GM11168 (cell line): ENCODE data around the gene NCKAP5.

Experiments used
- in situ Hi-C: fragments of 300-500 bp; cut with MboI; formaldehyde crosslinking; loops from one replicate; pipeline ENCODE4 v1.12.0; 2022; ENCODE audit warnings: low sequenced_read_pairs; ENCODE audit not compliant: unreplicated experiment

Gene NCKAP5

GRCh38 chr2:133409581-133410285, 158.5 kb downstream of the NCKAP5 start:
- in situ Hi-C loops: no loop called here

- in situ Hi-C loops: no loop called here
Observed at GRCh38 chr2:133408671-133409070, 159.6 kb downstream of the NCKAP5 start.

DNA sequence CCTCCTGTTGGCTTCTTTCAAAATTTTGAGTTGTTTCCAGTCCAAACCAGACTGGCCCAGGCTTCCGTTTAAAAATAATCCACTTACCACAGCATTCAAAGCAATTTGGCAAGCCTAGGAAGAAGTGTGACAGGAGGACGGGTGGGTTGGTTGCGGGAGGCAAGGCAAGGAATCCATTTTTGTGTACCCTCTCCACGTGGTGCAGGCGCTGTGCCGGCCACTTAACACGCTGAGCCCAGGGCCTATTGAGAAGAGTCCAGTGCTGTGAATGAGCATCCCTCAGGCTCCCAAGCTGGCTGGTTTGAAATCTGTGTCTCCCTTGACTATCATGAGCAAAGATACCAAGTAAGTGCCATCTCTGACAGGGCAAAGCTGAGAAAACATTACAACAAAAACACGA, 160.9 kb downstream of the NCKAP5 start:
- in situ Hi-C loops: no loop called here

- in situ Hi-C loops: no loop called here
Observed at GRCh38 chr2:133405252-133405651, 163.0 kb downstream of the NCKAP5 start.

DNA sequence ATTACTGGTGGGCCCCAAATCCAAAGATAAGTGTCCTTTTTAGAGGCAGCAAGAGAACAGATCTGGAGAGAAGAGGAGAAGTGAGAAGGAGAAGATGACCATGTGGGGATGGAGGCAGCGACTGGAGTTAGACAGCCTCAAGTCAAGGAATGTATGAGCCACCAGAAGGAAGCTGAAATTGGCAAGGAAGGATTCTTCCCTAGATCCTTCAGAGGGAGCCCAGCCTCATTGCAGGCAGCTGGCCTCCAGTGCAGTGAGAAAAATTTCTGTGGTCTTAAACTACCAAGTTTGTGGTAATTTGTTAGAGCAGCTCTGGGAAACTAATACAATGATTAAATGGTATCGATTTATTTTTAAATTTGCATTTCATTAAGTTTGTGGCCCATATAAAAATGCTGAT, 167.9 kb downstream of the NCKAP5 start:
- in situ Hi-C loops: no loop called here

GRCh38 chr2:133393895-133394294, 174.4 kb downstream of the NCKAP5 start:
- in situ Hi-C loops: no loop called here

GRCh38 chr2:133390156-133390555, 178.1 kb downstream of the NCKAP5 start:
- in situ Hi-C loops: no loop called here

DNA sequence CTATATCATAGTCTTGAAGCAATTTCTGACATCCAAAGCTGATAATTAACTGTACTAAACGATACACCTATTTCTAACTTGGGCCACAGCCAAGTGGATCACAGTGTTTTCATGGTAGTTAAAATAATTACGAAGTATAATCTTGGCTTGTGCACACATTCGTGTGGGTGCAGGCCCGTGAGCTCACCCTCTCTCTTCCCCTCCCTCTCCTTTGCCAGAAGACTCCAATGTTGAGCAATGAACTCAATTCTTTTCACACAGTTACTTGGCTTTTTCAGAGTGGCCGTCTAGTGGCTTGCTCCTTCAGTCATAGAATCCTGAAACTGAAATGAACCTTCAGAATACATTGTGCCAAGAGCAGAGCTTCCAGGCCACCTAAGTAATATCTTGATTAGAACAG, 178.7 kb downstream of the NCKAP5 start:
- in situ Hi-C loops: no loop called here

DNA sequence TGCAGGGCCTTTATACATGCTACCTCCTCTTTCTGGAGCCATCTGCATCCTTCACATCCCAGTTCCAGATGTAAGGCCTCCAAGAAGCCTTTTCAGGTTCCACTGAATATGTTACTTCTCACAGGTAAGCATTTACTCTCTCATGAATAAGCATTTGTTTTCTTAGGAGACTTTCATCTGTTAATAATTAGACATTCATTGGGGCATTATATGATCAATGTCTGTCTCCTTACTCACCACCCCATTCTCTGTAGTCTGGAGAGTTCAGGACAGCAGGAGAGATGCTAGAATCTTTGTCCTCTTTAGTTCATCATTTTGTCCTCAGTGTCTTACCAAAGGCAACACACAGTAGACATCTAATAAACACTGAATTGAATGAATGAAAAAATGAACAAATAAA, 185.7 kb downstream of the NCKAP5 start:
- in situ Hi-C loops: no loop called here

DNA sequence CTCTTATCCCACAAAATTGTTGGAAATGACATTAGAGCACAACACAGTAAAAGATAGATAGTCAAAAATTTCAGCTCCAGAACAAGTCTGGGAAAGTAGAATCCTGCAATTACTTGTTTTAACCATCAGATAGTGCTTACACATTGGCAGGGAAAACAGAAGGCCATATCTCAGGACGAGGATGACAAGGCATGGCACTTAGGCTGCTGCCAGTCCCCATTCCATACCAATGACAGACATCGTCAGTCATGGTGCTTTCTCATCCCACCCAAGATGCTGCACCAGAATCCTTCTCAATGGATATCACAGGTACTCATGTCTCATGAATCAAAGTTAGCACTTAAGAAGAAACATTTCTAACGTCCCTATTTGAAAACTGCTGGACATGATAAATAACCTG, 187.3 kb downstream of the NCKAP5 start:
- in situ Hi-C loops: no loop called here

DNA sequence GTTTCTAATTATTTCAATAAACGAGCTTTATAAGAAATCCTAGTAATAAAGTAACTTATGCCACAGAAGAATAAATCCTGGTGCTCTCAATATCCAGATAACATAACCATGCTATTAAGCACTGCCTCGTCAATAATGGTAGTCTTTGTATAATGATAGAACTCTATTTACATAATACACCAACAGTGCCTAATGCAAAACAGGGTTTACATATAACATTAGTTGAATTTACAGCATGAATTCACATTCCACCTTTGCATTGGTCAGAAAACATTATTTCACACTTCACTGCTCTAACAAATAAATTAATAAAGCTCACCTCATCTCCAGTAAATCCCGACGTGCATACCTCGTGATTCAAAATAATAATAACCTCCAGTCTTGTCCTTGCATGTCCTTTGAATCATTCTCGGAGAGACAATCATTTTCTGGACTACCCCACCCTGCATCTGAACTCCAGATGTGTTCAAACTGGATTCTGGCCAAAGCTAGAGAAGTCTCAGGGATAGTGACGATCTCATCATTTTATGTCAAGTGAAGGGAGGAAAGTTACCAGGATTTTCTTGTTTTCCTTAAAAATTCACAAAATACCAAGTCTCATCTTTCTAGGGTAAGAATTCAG, 189.2 kb downstream of the NCKAP5 start:
- in situ Hi-C loops: no loop called here

- in situ Hi-C loops: no loop called here
Observed at GRCh38 chr2:133378386-133378785, 189.9 kb downstream of the NCKAP5 start.

- in situ Hi-C loops: no loop called here
Observed at GRCh38 chr2:133377599-133377998, 190.7 kb downstream of the NCKAP5 start.

DNA sequence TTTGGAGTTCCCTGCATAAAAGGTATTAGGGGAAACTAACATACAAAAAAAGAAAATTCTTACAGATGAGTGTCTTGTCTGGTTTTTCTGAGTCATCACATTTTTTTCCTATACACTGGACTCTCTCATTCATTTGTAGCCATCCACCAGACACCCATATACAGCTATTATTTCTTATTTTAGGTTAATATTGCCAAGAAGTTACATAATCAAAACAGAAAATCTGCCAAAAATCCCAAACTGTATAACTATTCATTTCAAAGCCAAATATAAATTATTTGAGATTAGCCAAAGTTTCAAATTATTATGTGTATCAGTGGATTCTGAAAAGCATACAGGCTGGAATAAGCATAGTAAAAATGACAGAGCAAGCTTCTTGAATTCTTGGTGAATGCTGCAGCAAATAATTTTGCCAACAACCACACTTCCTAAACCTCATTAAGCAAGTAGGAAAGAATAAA, 191.2 kb downstream of the NCKAP5 start:
- in situ Hi-C loops: no loop called here

- in situ Hi-C loops: no loop called here
Observed at GRCh38 chr2:133374781-133375180, 193.5 kb downstream of the NCKAP5 start.

DNA sequence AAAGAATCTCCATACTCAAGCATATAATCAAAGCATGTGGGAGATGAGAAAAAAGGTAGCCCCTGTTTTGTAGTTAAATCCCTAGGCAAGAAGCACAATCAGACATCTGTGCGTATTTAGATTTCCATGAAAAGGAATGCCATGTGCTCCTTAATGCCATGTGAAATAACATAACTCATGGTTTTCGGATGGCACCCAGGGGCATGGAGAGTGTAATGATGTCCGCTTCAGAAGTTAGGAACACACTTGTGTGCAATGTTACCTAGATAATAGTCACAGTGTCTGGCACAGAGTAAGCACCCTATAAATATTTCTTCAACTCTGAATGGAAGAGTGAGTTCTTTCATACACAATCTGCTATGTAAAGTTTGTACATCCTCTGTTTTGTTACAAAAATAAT, 197.0 kb downstream of the NCKAP5 start:
- in situ Hi-C loops: no loop called here

- in situ Hi-C loops: no loop called here
Observed at GRCh38 chr2:133369901-133370658, 198.2 kb downstream of the NCKAP5 start.

DNA sequence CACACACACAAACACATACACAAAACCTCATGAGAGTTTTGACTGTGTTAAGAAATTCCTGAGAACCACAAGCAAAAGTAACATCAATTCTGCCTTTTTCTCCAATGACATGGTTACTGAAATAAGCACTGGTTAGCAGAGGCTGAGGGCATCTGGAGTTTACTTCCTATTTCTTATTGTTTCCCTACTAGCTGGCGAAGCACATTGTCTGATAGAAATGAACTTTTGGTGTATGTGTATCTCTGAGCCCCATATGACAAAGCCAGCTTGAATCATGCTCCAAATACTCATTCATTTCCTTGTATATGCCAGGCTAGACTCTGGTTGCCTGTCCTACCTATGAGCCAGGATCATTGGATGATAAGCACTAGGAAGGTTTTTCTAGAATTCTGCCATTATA, 203.1 kb downstream of the NCKAP5 start:
- in situ Hi-C loops: no loop called here

DNA sequence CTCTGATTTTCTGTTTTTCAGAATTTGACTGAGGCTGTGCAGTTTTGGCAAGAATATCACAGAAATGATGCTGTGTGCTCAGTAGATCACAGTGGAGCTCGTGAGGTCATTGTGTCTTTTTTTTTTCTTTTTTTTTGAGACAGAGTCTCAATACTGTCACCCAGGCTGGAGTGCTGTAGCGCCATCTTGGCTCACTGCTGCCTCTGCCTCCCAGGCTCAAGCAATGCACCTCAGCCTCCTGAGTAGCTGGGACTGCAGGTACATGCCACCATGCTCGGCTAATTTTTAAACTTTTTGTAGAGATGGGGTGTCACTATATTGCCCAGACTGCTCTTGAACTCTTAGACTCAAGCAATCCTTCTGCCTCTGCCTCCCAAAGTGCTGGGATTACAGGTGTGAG, 203.6 kb downstream of the NCKAP5 start:
- in situ Hi-C loops: no loop called here

GRCh38 chr2:133363884-133364283, 204.4 kb downstream of the NCKAP5 start:
- in situ Hi-C loops: no loop called here

DNA sequence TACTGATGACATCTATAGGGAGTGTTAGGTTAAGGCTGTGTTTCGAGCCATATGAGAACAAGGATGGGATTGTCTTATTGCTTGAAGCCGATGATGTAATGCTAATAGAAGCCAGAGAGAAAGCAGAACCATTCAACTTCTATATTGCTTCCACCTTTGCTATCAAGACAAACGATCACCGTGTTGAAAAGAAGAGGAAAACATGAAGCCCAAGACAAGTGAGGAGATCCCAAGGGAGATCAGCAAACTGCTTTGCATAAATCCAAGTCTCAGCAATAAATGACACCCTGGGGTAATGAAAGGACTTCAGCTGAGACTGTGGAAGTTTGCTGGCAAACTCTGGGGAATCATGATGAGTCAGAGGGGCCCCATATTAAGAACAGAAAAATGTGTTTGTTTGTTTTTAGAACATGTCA, 206.2 kb downstream of the NCKAP5 start:
- in situ Hi-C loops: no loop called here
